SU-DHL-6 (cell line): ENCODE data around the gene YPEL1.

Experiments
- CTCF ChIP-seq: fragments of 200-600 bp; sonication (generic); IDR thresholded peaks from one replicate; pipeline ENCODE4 v1.5.1; 2017; ENCODE audit warnings: antibody characterized with exemption, mild to moderate bottlenecking, low read length, moderate library complexity; ENCODE audit not compliant: insufficient read depth, poor library complexity, severe bottlenecking
- EZH2phosphoT487 ChIP-seq: fragments of 200-600 bp; sonication (generic), shearing (Covaris generic); conservative IDR thresholded peaks from 2 replicates; pipeline ENCODE4 v1.6.1; 2018; ENCODE audit warnings: mild to moderate bottlenecking, antibody characterized with exemption, low read length, moderate library complexity, mixed read lengths

GRCh38 chr22:21693333-21693998 lies 42.1 kb downstream of the YPEL1 start:
- no peak for TF ChIP-seq CTCF
- TF ChIP-seq EZH2phosphoT487: no peak
